Measurements from ENCODE around the gene TGFB3. TPM values are rescaled to one million over a fixed set of nuclear protein-coding genes. Genes with fewer than 3 reads are reported as not detected.

TGFB3 gene
- total and polyA plus RNA-seq, 2 donors (not counting 1 experiment from before 2014, with no cell fraction given): 7.0 to 9.4 TPM

DNA sequence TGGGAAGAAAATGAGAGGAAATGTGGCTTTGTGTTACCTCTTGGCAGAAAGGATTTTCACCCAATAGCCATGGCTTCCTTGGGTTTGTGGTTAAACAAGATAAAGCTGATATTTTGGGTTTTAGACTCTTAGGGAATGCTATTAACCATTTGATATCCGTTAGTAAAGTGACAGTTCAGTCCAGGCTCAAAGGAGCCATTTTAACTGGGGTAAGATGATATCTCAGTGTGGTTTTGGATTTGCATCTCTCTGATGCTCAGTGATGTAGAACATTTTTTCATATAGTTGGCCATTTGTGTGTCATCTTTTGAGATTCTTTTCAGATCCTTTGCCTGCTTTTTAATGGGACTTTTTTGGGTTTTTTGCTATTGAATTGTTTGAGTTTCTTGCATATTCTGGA is 33.9 kb upstream of the TGFB3 start:
- 75% methylated on average over 1 of the region's 1 CpG for WGBS (ENCODE audit: insufficient coverage)
- ATAC-seq (ENCODE audit: low read depth) (no peak), DNase-seq (no peak)
- Histone ChIP-seq H2AFZ (ENCODE audit: insufficient read depth, low read depth, low read length, poor library complexity, severe bottlenecking) (no peak overlapping the region), H3K9ac (ENCODE audit: low read length) (no peak overlapping the region), H3K79me2 (ENCODE audit: control insufficient read depth, insufficient read depth, low read length) (peaks cover 3% of the 10 kb centered on the region), H3K4me3 (ENCODE audit: control extremely low read depth in 1 of 5, extremely low read depth in 1 of 5, insufficient read depth in 1 of 5, low read depth in 2 of 5, low read length in 4 of 5) (no peak overlapping the region), H3K27me3 (replicated peaks in 1 of 4; ENCODE audit: control extremely low read depth in 1 of 4, control insufficient read depth in 3 of 4, insufficient read depth in 4 of 4, low read length in 3 of 4) (no peaks in the 10 kb centered on the region), H3K27ac (ENCODE audit: low read length in 2 of 2) (no peak overlapping the region), H3K4me2 (replicated peaks; ENCODE audit: low read depth, low read length, poor library complexity, severe bottlenecking) (no peak overlapping the region), H3K4me1 (ENCODE audit: control insufficient read depth in 2 of 2, insufficient read depth in 2 of 2, low read length in 2 of 2) (peaks cover 0 to 6% of the 10 kb centered on the region in 2 donors), H4K20me1 (ENCODE audit: control insufficient read depth, insufficient read depth, low read length, poor library complexity, severe bottlenecking) (no peaks in the 10 kb centered on the region), H3K9me3 (ENCODE audit: control extremely low read depth in 1 of 3, control insufficient read depth in 2 of 3, insufficient read depth in 1 of 3, low read length in 2 of 3) (peaks cover 2 to 11% (median 9%) of the 10 kb centered on the region in 3 donors), H3K36me3 (replicated peaks in 1 of 2; ENCODE audit: control extremely low read depth in 1 of 2, control insufficient read depth in 1 of 2, extremely low read depth in 1 of 2, insufficient read depth in 2 of 2, low read length in 1 of 2) (peaks cover 0 to 4% of the 10 kb centered on the region in 2 experiments)
- TF ChIP-seq, protein P1, sequence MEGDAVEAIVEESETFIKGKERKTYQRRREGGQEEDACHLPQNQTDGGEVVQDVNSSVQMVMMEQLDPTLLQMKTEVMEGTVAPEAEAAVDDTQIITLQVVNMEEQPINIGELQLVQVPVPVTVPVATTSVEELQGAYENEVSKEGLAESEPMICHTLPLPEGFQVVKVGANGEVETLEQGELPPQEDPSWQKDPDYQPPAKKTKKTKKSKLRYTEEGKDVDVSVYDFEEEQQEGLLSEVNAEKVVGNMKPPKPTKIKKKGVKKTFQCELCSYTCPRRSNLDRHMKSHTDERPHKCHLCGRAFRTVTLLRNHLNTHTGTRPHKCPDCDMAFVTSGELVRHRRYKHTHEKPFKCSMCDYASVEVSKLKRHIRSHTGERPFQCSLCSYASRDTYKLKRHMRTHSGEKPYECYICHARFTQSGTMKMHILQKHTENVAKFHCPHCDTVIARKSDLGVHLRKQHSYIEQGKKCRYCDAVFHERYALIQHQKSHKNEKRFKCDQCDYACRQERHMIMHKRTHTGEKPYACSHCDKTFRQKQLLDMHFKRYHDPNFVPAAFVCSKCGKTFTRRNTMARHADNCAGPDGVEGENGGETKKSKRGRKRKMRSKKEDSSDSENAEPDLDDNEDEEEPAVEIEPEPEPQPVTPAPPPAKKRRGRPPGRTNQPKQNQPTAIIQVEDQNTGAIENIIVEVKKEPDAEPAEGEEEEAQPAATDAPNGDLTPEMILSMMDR (IDR thresholded peaks at IDR 0.05): no peak
- TF ChIP-seq EZH2 (IDR thresholded peaks at IDR 0.05; ENCODE audit: borderline replicate concordance, insufficient read depth, low read depth, low read length, poor library complexity, severe bottlenecking): no peak
- H3K27me3 Mint-ChIP-seq: no peaks in the 10 kb centered on the region
- ChIA-PET CTCF (interaction anchor here (0.7 kb wide), 1 partner anchor 13 kb away, joined by 3 read pairs; no protein-coding TSS in a partner anchor), POLR2A (no interaction called here)
- peaks cover 15% of the 10 kb centered on the region for H3K4me1 Mint-ChIP-seq
- no peak overlapping the region for H3K27ac Mint-ChIP-seq
- intact Hi-C loops (cut with micrococcal nuclease): no loop called here
- peaks cover 14% of the 10 kb centered on the region for H3K9me3 Mint-ChIP-seq (ENCODE audit: insufficient read depth)
- no peak overlapping the region for H3K4me3 Mint-ChIP-seq

DNA sequence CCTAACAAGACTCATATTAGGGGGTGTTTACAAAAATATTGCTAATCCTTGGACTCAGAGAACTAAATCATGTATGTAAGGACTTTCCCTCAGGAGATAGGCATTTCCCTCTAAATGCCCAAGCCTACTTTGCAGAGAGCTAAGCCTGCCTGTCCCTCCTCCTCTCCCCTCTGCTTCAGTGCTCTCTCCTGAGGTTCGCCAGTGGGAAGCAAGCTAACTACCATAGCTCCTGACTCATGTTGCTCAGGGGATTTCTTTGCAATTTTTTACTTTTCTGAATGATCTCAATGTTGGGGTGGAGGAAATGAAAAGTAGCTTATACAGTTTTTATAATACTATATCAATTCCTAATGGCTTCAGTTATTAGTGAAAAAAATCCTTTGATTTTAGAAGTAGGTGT is 33.4 kb upstream of the TGFB3 start:
- no peak overlapping the region for H2AFZ ChIP-seq (ENCODE audit: insufficient read depth, low read depth, low read length, poor library complexity, severe bottlenecking)

More for the DNA sequence above, 33.4 kb upstream of the TGFB3 start:
- no peaks in the 10 kb centered on the region for H4K20me1 ChIP-seq (ENCODE audit: control insufficient read depth, insufficient read depth, low read length, poor library complexity, severe bottlenecking)
- peaks cover 0 to 3% of the 10 kb centered on the region in 2 experiments for H3K36me3 ChIP-seq (replicated peaks in 1 of 2; ENCODE audit: control extremely low read depth in 1 of 2, control insufficient read depth in 1 of 2, extremely low read depth in 1 of 2, insufficient read depth in 2 of 2, low read length in 1 of 2)
- H3K4me3 ChIP-seq (ENCODE audit: control extremely low read depth in 1 of 5, extremely low read depth in 1 of 5, insufficient read depth in 1 of 5, low read depth in 2 of 5, low read length in 4 of 5): no peak overlapping the region
- no peak for ATAC-seq (ENCODE audit: low read depth)
- Mint-ChIP-seq H3K4me1 (peaks cover 15% of the 10 kb centered on the region), H3K27me3 (no peaks in the 10 kb centered on the region), H3K9me3 (ENCODE audit: insufficient read depth) (peaks cover 13% of the 10 kb centered on the region), H3K27ac (no peak overlapping the region), H3K4me3 (no peak overlapping the region)
- no CpG with 5 or more reads among the region's 1 CpG for WGBS (ENCODE audit: insufficient coverage)
- CTCF ChIA-PET: interaction anchor here (0.7 kb wide), 1 partner anchor 13 kb away, joined by 3 read pairs; no protein-coding TSS in a partner anchor
- no peak overlapping the region for H3K4me2 ChIP-seq (replicated peaks; ENCODE audit: low read depth, low read length, poor library complexity, severe bottlenecking)
- no peak for TF ChIP-seq EZH2 (IDR thresholded peaks at IDR 0.05; ENCODE audit: borderline replicate concordance, insufficient read depth, low read depth, low read length, poor library complexity, severe bottlenecking)
- TF ChIP-seq, protein P1 (IDR thresholded peaks at IDR 0.05): no peak
- POLR2A ChIA-PET: no interaction called here
- no peaks in the 10 kb centered on the region for H3K27me3 ChIP-seq (replicated peaks in 1 of 4; ENCODE audit: control extremely low read depth in 1 of 4, control insufficient read depth in 3 of 4, insufficient read depth in 4 of 4, low read length in 3 of 4)
- H3K4me1 ChIP-seq (ENCODE audit: control insufficient read depth in 2 of 2, insufficient read depth in 2 of 2, low read length in 2 of 2): peaks cover 0 to 6% of the 10 kb centered on the region in 2 donors
- H3K27ac ChIP-seq (ENCODE audit: low read length in 2 of 2): no peak overlapping the region
- no peak overlapping the region for H3K9ac ChIP-seq (ENCODE audit: low read length)
- H3K79me2 ChIP-seq (ENCODE audit: control insufficient read depth, insufficient read depth, low read length): no peaks in the 10 kb centered on the region
- H3K9me3 ChIP-seq (ENCODE audit: control extremely low read depth in 1 of 3, control insufficient read depth in 2 of 3, insufficient read depth in 1 of 3, low read length in 2 of 3): peaks cover 2 to 10% (median 5%) of the 10 kb centered on the region in 3 donors
- no peak for DNase-seq
- intact Hi-C loops (cut with micrococcal nuclease): no loop called here
